HEK293 (cell line): ENCODE measurements around the gene DENND1A.

Experiments
- CTCF ChIA-PET: fragments of 350-600 bp; formaldehyde crosslinking; extraction: SDS; loops from one replicate; lab custom pipeline; 2021; ENCODE audit warnings: antibody characterized with exemption; lab: Yijun Ruan, JAX
- POLR2A ChIA-PET: fragments of 300-600 bp; formaldehyde crosslinking; extraction: SDS; loops from one replicate; lab custom pipeline; 2020; ENCODE audit warnings: antibody characterized with exemption, inconsistent platforms; lab: Yijun Ruan, JAX
- H3K27ac ChIP-seq: fragments of 200-500 bp; sonication (Bioruptor generic); 2 replicates; pipeline ENCODE4 v1.5.1; 2014; ENCODE audit warnings: low read depth, low read length, control low read depth, inconsistent platforms; ENCODE audit errors: extremely low read depth
- H3K36me3 ChIP-seq, 2 experiments: fragments of 200-500 bp in 1 of 2; sonication (Bioruptor generic) in 1 of 2; 1 replicate in 1 of 2; 2 replicates in 1 of 2; pipeline ENCODE4 v1.5.1; 2014 to 2017; ENCODE audit warnings: inconsistent platforms in 2 of 2, low read length in 2 of 2; ENCODE audit not compliant: control insufficient read depth in 2 of 2, insufficient read depth in 1 of 2
- H3K4me1 ChIP-seq: fragments of 200-500 bp; sonication (Bioruptor generic); 2 replicates; pipeline ENCODE4 v1.5.1; 2014; ENCODE audit warnings: mild to moderate bottlenecking, low read length, inconsistent platforms; ENCODE audit not compliant: control insufficient read depth, insufficient read depth
- H3K4me3 ChIP-seq: 2 replicates; pipeline ENCODE4 v1.5.1; 2011; ENCODE audit warnings: low read depth, mild to moderate bottlenecking, control low read depth, low read length, moderate library complexity
- H3K9me3 ChIP-seq: fragments of 200-500 bp; sonication (Bioruptor generic); 2 replicates; pipeline ENCODE4 v1.5.1; 2014; ENCODE audit warnings: low read depth, low read length, inconsistent platforms; ENCODE audit not compliant: control insufficient read depth, insufficient read depth
- HOXA7 ChIP-seq: sonication (generic); formaldehyde crosslinking; IDR thresholded peaks from 2 replicates; pipeline ENCODE4 v1.8.1; 2022; ENCODE audit warnings: missing genetic modification reagents, borderline replicate concordance
- HOXD13 ChIP-seq: sonication (generic); formaldehyde crosslinking; IDR thresholded peaks from 2 replicates; pipeline ENCODE4 v1.8.0; 2022; ENCODE audit warnings: missing genetic modification reagents, borderline replicate concordance
- MEIS1 ChIP-seq: sonication (generic); formaldehyde crosslinking; IDR thresholded peaks from 2 replicates; pipeline ENCODE4 v1.8.1; 2022; ENCODE audit warnings: missing genetic modification reagents, mild to moderate bottlenecking, borderline replicate concordance
- PRDM4 ChIP-seq: fragments of 450-650 bp; formaldehyde crosslinking; IDR thresholded peaks from 2 replicates; pipeline ENCODE4 v1.5.1; 2017; ENCODE audit warnings: missing biosample characterization, missing genetic modification characterization
- PRDM6 ChIP-seq: fragments of 450-650 bp; formaldehyde crosslinking; IDR thresholded peaks from 2 replicates; pipeline ENCODE4 v1.5.1; 2017; ENCODE audit warnings: missing biosample characterization, missing genetic modification characterization
- RBAK ChIP-seq: fragments of 450-650 bp; formaldehyde crosslinking; IDR thresholded peaks from 2 replicates; pipeline ENCODE4 v1.5.1; 2016; ENCODE audit warnings: missing biosample characterization, missing genetic modification characterization
- REST ChIP-seq: fragments of 450-650 bp; formaldehyde crosslinking; IDR thresholded peaks from 2 replicates; pipeline ENCODE4 v1.5.1; 2016; ENCODE audit warnings: missing biosample characterization, missing genetic modification characterization
- SP2 ChIP-seq: fragments of 450-650 bp; formaldehyde crosslinking; IDR thresholded peaks from 2 replicates; pipeline ENCODE4 v1.5.1; 2016; ENCODE audit warnings: missing biosample characterization, missing genetic modification characterization
- YY2 ChIP-seq: fragments of 450-650 bp; formaldehyde crosslinking; IDR thresholded peaks from 2 replicates; pipeline ENCODE4 v1.5.1; 2016; ENCODE audit warnings: missing biosample characterization, missing genetic modification characterization
- ZBTB48 ChIP-seq: fragments of 450-650 bp; formaldehyde crosslinking; IDR thresholded peaks from 2 replicates; pipeline ENCODE4 v1.5.1; 2016; ENCODE audit warnings: missing biosample characterization, missing genetic modification characterization
- ZIC2 ChIP-seq: fragments of 450-650 bp; formaldehyde crosslinking; IDR thresholded peaks from 2 replicates; pipeline ENCODE4 v1.5.1; 2016; ENCODE audit warnings: missing biosample characterization, missing genetic modification characterization
- ZNF155 ChIP-seq: fragments of 450-650 bp; formaldehyde crosslinking; IDR thresholded peaks from 2 replicates; pipeline ENCODE4 v1.5.1; 2016; ENCODE audit warnings: missing biosample characterization, missing genetic modification characterization
- ZNF350 ChIP-seq: fragments of 450-650 bp; formaldehyde crosslinking; IDR thresholded peaks from 2 replicates; pipeline ENCODE4 v1.5.0; 2017; ENCODE audit warnings: missing biosample characterization, mild to moderate bottlenecking, missing genetic modification characterization
- ZNF561 ChIP-seq: fragments of 450-650 bp; IDR thresholded peaks from 2 replicates; pipeline ENCODE4 v1.5.1; 2018; ENCODE audit warnings: missing biosample characterization, missing genetic modification characterization, borderline replicate concordance
- ZNF596 ChIP-seq: fragments of 450-650 bp; IDR thresholded peaks from 2 replicates; pipeline ENCODE4 v1.5.0; 2018; ENCODE audit warnings: missing biosample characterization, mild to moderate bottlenecking, missing genetic modification characterization, moderate library complexity
- ZNF626 ChIP-seq: fragments of 450-650 bp; sonication (Bioruptor Pico); formaldehyde crosslinking; IDR thresholded peaks from 2 replicates; pipeline ENCODE4 v1.5.1; 2018; ENCODE audit warnings: missing biosample characterization, missing genetic modification characterization, inconsistent platforms
- ZNF768 ChIP-seq: fragments of 450-650 bp; formaldehyde crosslinking; IDR thresholded peaks from 2 replicates; pipeline ENCODE4 v1.5.1; 2018; ENCODE audit warnings: missing biosample characterization, mild to moderate bottlenecking, missing genetic modification characterization
- TF ChIP-seq, protein P1 (sequence below): fragments of 450-650 bp; formaldehyde crosslinking; IDR thresholded peaks from 2 replicates; pipeline ENCODE4 v1.5.1; 2016; ENCODE audit warnings: missing biosample characterization, missing genetic modification characterization

The DENND1A gene

DNA sequence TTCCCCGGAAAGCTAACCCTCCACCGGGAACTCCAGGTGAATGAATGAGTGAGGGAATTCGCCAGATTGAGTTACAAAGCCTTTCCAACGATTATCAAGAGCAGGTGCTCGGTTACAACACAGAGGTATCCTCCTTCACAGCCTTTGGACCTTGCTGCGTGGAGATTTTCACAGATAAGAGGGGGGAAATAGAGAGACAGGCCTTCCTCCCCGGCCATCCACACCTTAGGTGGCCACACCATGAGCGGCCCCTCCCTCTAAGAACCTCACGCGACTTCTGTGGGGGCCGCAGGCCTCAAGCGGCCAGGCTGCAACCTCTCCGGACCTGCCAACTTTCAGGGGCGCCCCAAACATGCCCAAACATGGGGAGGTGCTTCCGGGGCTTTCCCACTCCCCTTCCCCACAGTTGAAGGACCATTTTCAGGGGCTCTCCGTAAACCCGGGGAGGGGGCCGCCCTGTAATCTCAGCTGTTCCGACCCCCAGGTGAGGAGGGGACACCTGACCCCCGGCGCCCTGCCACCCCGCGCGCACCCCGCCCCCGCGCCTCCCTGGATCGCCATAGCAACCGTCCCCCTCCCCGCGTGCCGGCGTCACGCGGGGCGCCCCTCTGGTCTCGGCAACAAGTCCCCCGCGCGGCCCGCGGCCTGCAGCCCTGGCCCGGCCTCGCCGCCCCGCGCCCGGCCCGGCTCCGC, 603 bp downstream of the DENND1A start (continued):
- TF ChIP-seq ZBTB48 (tag by site-specific recombination), result no peak
- TF ChIP-seq HOXA7, result no peak
- TF ChIP-seq ZNF350 (tag by site-specific recombination), result no peak
- no peak for TF ChIP-seq HOXD13
- no peak for TF ChIP-seq ZNF155
- TF ChIP-seq ZNF768 (tag by site-specific recombination), result no peak
- no peak for TF ChIP-seq ZNF626
- no peak for TF ChIP-seq RBAK (tag by site-specific recombination)
- 0 out of 2 replicates have a peak, but pooled peaks have one; percentile 10 for TF ChIP-seq ZIC2

GRCh38 chr9:123928533-123929176, 1.3 kb downstream of the DENND1A start:
- peak overlapping the region; percentile 44 for H3K4me3 ChIP-seq
- POLR2A ChIA-PET, result interaction anchor here (1.0 to 1.1 kb wide), 3 partner anchors 12 to 82 kb away, joined by 3 to 6 read pairs (median 3); no protein-coding TSS in a partner anchor
- CTCF ChIA-PET, result interaction anchor here (0.9 to 1.2 kb wide), 2 partner anchors 34 to 94 kb away, joined by 3 read pairs; no protein-coding TSS in a partner anchor
- TF ChIP-seq PRDM6 (tag by site-specific recombination) (peak; percentile 31; the same call in 1 of the 2 replicates), MEIS1 (CRISPR knock-in tag) (no peak)
- TF ChIP-seq, protein P1, sequence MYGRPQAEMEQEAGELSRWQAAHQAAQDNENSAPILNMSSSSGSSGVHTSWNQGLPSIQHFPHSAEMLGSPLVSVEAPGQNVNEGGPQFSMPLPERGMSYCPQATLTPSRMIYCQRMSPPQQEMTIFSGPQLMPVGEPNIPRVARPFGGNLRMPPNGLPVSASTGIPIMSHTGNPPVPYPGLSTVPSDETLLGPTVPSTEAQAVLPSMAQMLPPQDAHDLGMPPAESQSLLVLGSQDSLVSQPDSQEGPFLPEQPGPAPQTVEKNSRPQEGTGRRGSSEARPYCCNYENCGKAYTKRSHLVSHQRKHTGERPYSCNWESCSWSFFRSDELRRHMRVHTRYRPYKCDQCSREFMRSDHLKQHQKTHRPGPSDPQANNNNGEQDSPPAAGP (tag by site-specific recombination), result 0 out of 2 replicates have a peak, but pooled peaks have one; percentile 6
- no peaks in the 10 kb centered on the region for H3K9me3 ChIP-seq
- H3K27ac ChIP-seq, result peak overlapping the region; percentile 84
- peaks cover 11% of the 10 kb centered on the region for H3K4me1 ChIP-seq
- no peaks in the 10 kb centered on the region for H3K36me3 ChIP-seq

DNA sequence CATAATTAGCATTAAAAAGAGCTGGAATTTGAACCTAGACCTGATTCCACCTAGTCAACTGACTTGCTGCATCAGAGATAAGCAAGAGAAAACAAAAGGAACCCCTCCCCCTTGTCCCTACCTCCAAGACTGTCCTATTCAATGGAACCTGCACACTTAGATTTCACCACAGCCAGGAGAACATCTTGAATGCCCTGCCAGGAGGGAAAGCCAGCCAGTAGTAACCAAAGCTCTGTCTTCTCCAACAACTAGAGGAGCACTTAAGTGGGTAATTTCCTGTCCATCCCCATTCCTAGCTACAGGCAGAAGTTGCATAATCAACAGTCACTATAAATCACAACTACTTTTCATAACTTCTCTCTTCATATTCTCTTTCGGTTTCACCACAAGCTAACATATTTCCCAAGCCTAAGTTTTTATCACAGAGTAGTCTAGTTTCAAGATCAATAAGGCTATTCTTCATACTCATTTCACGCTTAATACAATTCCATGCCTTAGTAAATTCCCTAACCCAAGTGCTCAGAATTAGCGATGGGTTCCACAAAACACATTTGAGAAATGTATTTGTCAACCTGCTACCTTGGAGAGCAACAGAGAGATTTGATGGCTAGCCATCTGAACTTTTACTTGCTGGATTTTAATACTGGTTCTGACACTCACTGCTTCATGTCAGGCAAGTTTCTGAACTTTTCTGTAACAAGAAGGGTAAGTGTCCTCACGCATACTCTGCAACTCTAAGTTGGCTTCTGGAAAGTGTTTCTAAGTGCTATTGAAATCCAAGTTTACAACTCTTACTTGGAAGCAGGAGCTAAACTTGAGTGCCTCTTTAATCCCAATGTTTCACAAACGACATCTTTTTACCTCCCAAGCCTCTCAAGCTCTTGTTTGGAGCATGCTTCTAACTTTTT, 2.0 kb downstream of the DENND1A start:
- CTCF ChIA-PET, result interaction anchor here (0.6 to 1.2 kb wide), 3 partner anchors 33 to 163 kb away, joined by 3 read pairs; no protein-coding TSS in a partner anchor
- Histone ChIP-seq H3K4me3 (no peak overlapping the region), H3K9me3 (no peaks in the 10 kb centered on the region), H3K27ac (no peak overlapping the region), H3K36me3 (no peaks in the 10 kb centered on the region), H3K4me1 (peaks cover 11% of the 10 kb centered on the region)
- POLR2A ChIA-PET, result interaction anchor here (1.0 to 1.1 kb wide), 3 partner anchors 13 to 83 kb away, joined by 3 to 6 read pairs (median 3); no protein-coding TSS in a partner anchor
- no peak for TF ChIP-seq ZNF561 (tag by site-specific recombination)
- TF ChIP-seq PRDM4, result no peak
- no peak for TF ChIP-seq SP2 (tag by site-specific recombination)
- TF ChIP-seq YY2 (tag by site-specific recombination), result no peak
- TF ChIP-seq REST (tag by site-specific recombination), result peak; percentile 95
- TF ChIP-seq PRDM6 (tag by site-specific recombination), result peak; percentile 30; the same call in 1 of the 2 replicates
- no peak for TF ChIP-seq ZBTB48 (tag by site-specific recombination)
- TF ChIP-seq ZNF596 (tag by site-specific recombination), result no peak
